GM10248 (cell line): ENCODE data around the gene RMRP.

ENCODE experiments used
- CTCF ChIA-PET: fragments of 300-600 bp; sonication (Branson Sonifier 250); formaldehyde crosslinking; extraction: SDS; loops from one replicate; lab custom pipeline; 2021; ENCODE audit warnings: antibody characterized with exemption; lab: Yijun Ruan, JAX
- POLR2A ChIA-PET: fragments of 350-650 bp; sonication (Branson Sonifier 250); formaldehyde crosslinking; extraction: SDS; loops from one replicate; lab custom pipeline; 2020; ENCODE audit warnings: antibody characterized with exemption; lab: Yijun Ruan, JAX
- DNase-seq: peaks from one replicate; pipeline ENCODE4 v3.0.0; 2012; ENCODE audit errors: extremely low spot score
- TF ChIP-seq, protein P1 (sequence below): IDR thresholded peaks from 2 replicates; pipeline ENCODE4 v1.5.1; 2012; ENCODE audit warnings: mild to moderate bottlenecking, low read depth; ENCODE audit errors: extremely low read depth, missing control alignments, control extremely low read depth

Gene RMRP

DNA sequence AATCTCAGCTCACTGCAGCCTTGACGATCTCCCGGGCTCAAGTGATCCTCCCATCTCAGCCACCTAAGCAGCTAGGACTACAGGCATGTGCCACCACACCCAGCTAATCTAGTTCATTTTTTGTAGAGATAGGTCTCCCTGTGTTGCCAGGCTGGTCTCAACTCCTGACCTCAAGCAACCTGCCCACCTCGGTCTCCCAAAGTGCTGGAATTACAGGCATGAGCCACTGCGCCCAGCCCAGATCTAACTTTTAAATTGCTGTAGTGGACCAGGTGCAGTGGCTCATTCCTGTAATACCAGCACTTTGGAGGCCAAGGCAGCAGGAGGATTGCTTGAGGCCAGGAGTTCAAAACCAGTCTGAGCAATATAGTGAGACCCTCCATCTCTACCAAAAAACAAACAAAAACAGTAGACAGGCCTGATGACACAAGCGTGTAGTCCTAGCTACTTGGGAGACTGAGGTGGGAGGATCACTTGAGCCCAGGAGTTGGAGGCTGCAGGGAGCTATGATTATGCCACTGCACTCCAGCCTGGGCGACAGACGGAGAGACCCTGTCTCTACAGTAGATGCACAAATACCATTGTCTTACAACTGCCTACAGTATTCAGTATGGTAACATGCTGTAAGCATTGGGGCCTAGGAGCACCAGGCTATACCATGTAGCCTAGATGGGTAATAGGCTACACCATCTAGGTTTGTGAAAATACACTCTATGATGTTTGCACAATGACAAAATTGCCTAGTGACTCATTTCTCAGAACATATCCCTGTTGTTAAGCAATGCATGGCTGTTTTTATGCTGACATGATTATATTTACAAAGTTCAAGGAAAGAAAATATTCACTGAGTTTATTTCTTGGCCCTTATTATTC, 5.6 kb downstream of the RMRP start:
- DNase-seq = no peak
- ChIA-PET POLR2A (no interaction called here), CTCF (interaction anchor here (1.7 kb wide), 1 partner anchor 173 kb away, joined by 5 read pairs; no protein-coding TSS in a partner anchor)
- TF ChIP-seq, protein P1, sequence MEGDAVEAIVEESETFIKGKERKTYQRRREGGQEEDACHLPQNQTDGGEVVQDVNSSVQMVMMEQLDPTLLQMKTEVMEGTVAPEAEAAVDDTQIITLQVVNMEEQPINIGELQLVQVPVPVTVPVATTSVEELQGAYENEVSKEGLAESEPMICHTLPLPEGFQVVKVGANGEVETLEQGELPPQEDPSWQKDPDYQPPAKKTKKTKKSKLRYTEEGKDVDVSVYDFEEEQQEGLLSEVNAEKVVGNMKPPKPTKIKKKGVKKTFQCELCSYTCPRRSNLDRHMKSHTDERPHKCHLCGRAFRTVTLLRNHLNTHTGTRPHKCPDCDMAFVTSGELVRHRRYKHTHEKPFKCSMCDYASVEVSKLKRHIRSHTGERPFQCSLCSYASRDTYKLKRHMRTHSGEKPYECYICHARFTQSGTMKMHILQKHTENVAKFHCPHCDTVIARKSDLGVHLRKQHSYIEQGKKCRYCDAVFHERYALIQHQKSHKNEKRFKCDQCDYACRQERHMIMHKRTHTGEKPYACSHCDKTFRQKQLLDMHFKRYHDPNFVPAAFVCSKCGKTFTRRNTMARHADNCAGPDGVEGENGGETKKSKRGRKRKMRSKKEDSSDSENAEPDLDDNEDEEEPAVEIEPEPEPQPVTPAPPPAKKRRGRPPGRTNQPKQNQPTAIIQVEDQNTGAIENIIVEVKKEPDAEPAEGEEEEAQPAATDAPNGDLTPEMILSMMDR = no peak

DNA sequence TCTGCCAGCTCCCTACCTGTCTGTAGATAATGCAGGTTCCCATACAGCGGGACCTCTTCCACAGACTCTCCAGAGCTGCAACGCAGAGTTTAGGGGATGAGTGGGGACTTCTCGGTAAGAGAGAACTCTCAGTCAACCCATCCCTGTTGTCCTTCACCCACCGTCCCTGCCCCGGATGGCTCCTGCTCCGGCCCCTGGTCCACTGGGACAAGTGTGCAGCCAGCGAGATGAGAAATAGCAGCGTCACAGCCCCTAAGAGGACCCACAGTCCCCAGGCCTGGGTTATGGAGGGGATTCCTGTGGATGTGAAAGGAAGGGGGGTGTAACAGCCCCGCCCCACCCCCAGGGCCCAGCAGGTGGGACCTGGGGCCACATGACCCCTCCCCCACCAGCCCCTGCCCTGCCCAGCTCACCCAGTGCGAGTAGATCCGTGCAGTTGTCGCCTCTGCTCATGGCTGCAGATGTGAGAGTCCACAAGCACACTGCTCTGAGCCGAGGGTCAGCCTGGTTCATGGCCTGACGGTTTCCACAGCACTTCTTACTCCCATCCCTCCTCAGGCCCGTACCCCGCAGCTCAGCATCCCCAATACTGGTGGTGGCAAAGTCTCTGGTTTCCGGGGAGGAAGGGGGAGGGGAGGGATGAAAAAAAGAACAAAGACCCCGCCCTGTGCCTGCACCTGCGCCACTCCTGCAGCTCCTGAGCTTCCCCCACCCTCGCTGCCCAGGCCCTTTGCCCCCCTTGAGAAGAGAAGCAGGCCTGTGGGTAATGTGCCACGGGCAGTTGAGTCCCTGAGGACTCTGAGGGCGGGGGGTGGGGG, 7.3 kb downstream of the RMRP start, which contains the start of gene SIT1:
Gene SIT1, minus strand, starts transcription at position 591 of the 818 bp plus-strand sequence. Its CDS starts 78 bp downstream, at position 513.
- POLR2A ChIA-PET = interaction anchor here (1.2 to 1.5 kb wide), 2 partner anchors 39 to 82 kb away, joined by 3 to 4 read pairs; partner anchors contain the start of genes CREB3 and TLN1
- DNase-seq = peak; percentile 69
- CTCF ChIA-PET = interaction anchor here (1.5 to 7.2 kb wide), 3 partner anchors 35 to 79 kb away, joined by 4 to 97 read pairs (median 13); partner anchors contain the start of gene CD72
- TF ChIP-seq, protein P1 = no peak

DNA sequence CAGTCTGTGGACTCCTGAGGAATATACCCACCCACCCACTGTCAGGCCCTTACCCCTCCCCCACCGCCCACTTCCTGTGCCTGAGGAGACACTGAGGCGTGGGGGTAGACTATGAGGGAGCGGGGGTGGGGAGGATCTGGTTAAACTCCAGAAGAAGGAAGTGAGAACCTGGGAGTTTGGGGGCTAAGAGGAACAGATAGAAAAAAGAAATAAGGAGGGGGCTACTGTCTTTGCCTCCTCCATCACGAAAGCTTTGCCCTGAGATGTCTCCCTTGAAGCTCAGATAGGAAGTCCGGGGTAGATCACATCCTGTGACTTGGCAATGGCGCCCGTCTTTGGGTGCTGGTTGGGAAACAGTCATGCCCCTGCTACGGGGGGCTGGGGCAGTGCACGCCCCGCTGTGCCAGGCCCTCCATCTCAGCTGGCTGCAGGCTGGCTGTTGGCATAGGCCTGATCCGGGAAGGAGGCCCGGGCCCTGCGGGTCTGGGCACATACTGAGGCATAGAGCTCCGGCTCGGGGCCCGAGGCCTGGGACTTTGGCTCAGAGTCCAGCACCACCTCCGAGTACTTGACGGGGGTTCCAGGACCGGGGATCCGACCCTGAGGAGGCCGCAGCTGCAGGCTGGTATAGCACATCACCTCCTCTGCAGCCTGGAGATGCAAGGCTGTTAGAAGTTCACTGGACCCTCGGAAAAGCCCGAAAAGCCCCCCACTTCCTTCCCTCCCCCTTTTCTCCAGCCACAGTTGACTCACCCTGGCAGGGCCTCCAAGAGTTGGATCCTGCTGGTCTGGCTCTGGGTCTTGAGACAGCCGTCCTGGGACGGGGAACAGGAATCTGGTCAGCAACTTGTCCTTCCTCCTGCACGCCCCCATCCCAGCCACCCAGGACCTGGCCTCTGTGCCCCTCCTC, 8.1 kb downstream of the RMRP start:
- DNase-seq = peak; percentile 50
- CTCF ChIA-PET = interaction anchor here (1.2 to 7.2 kb wide), 8 partner anchors 10 to 176 kb away, joined by 3 to 138 read pairs (median 4); partner anchors contain the start of genes ARHGEF39, CCDC107, CD72 and CREB3
- POLR2A ChIA-PET = interaction anchor here (1.0 to 1.5 kb wide), 3 partner anchors 38 to 83 kb away, joined by 3 to 4 read pairs (median 3); partner anchors contain the start of genes CREB3 and TLN1

DNA sequence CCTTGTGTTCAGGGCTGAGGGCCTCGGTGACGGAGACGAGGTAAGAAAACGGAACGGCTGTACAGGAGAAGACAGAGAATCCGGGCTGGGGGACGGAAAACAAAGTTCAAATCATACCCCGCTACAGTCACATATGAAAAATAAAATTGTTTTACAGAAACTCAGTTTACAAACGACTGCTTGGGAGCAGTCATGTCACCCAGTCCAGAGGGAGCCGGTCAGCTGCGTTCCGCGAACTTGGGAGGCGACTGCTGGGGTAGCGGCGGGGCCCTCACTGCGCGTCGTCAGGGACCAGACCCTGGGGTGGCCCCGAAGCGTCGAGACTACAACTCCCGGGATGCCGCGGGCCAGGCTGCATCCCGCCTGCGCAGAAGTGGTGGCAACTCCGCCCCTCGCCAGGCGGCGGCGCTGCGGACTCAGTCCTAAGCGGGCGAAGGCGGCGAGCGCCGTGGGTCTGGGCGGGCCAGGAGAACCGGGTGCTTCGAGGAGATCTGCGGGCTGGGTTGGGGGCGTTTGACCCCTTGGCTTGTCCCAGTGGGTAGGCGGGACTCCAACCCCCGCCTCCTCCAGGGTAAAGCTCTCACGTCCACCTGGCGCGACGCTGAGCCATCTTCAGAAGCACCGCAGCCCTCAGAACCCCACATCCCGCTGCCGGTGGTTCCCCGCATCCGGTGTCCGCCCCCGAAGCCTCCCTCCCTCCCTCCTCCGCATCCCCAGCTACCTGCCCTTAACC, 11.1 kb downstream of the RMRP start:
- TF ChIP-seq, protein P1 = peak; percentile 98
- ChIA-PET POLR2A (interaction anchor here (0.5 to 1.6 kb wide), 3 partner anchors 11 to 85 kb away, joined by 3 to 5 read pairs (median 5); partner anchors contain the start of genes CCDC107, CREB3, RMRP and TLN1), CTCF (interaction anchor here (0.7 to 7.2 kb wide), 30 partner anchors 8 to 567 kb away, joined by 3 to 138 read pairs (median 4); partner anchors contain the start of genes ARHGEF39, CCDC107, CD72 and CREB3)
- peak; percentile 94 for DNase-seq

More for the DNA sequence above, 8.1 kb downstream of the RMRP start:
- TF ChIP-seq, protein P1 = no peak

GRCh38 chr9:35646153-35646532, 11.7 kb downstream of the RMRP start:
- POLR2A ChIA-PET = interaction anchor here (0.5 to 1.6 kb wide), 3 partner anchors 12 to 86 kb away, joined by 3 to 5 read pairs (median 5); partner anchors contain the start of genes CCDC107, CREB3, RMRP and TLN1
- DNase-seq = peak; percentile 28
- TF ChIP-seq, protein P1 = no peak
- CTCF ChIA-PET = interaction anchor here (1.0 to 7.2 kb wide), 20 partner anchors 12 to 180 kb away, joined by 3 to 138 read pairs (median 6); partner anchors contain the start of genes ARHGEF39, CCDC107, CD72 and CREB3

GRCh38 chr9:35645736-35646135, 12.1 kb downstream of the RMRP start:
- DNase-seq = peak; percentile 6
- POLR2A ChIA-PET = interaction anchor here (1.0 to 1.6 kb wide), 2 partner anchors 12 to 86 kb away, joined by 3 to 5 read pairs; partner anchors contain the start of genes CCDC107, CREB3, RMRP and TLN1
- CTCF ChIA-PET = interaction anchor here (0.6 to 7.2 kb wide), 19 partner anchors 12 to 189 kb away, joined by 3 to 138 read pairs (median 6); partner anchors contain the start of genes ARHGEF39, CCDC107, CD72 and CREB3
